K562 (cell line): ENCODE results near the gene SDC1. TPM values are rescaled to one million over a fixed set of nuclear protein-coding genes. Genes with fewer than 3 reads are reported as not detected.

Experiments used
- ATAC-seq: fragments of 200-7000 bp; cut with Tn5 transposase; 3 replicates; pipeline ENCODE4 v1.9.1; 2020; ENCODE audit warnings: moderate library complexity
- BruUV-seq: library from RNA; stranded (reverse); fragments of 400-500 nt; replicated peaks from 2 replicates; lab custom pipeline; 2021; lab: Mats Ljungman, UMichigan
- CTCF ChIA-PET: fragments of 300-600 bp; formaldehyde crosslinking; extraction: SDS; loops from one replicate; lab custom pipeline; 2021; ENCODE audit warnings: low intra/inter-chr PET ratio; lab: Yijun Ruan, JAX
- POLR2A ChIA-PET: fragments of 300-600, 350-650 bp; sonication (Branson Sonifier 250); formaldehyde crosslinking; extraction: SDS; loops from one replicate; lab custom pipeline; 2021; ENCODE audit warnings: antibody characterized with exemption, inconsistent platforms; lab: Yijun Ruan, JAX
- DNase-seq, 4 experiments: peaks; one replicate each; pipeline versions ENCODE4 v3.0.0 to v3.0.0-alpha.2; 2011 to 2018; ENCODE audit warnings: low spot score in 3 of 4, mixed read lengths in 3 of 4; ENCODE audit errors: extremely low read depth in 1 of 4
- FAIRE-seq: peaks from 2 replicates; lab custom pipeline; 2011; peaks lifted over from hg19 to GRCh38; lab: Jason Lieb, UNC
- H2AFZ ChIP-seq: 2 replicates; pipeline ENCODE4 v1.6.0; 2011; ENCODE audit warnings: low read depth, low read length, control low read depth, inconsistent platforms
- H3K27ac ChIP-seq: fragments of 200-600 bp; 3 replicates; pipeline ENCODE4 v1.8.0; 2011; ENCODE audit warnings: low read depth, mild to moderate bottlenecking, control low read depth, inconsistent platforms, low read length, moderate library complexity, mixed read lengths; ENCODE audit errors: extremely low read depth
- H3K27me3 ChIP-seq, 2 experiments: fragments of 300-600 bp in 1 of 2; 2 replicates in 1 of 2; 3 replicates in 1 of 2; pipeline versions ENCODE4 v1.6.0 to v1.8.0; 2011; ENCODE audit warnings: inconsistent platforms in 2 of 2, low read length in 2 of 2, mild to moderate bottlenecking in 1 of 2, mixed read lengths in 1 of 2, moderate library complexity in 1 of 2; ENCODE audit not compliant: control insufficient read depth in 2 of 2, insufficient read depth in 2 of 2
- H3K36me3 ChIP-seq: fragments of 300-600 bp; 3 replicates; pipeline ENCODE4 v1.8.0; 2011; ENCODE audit warnings: mild to moderate bottlenecking, low read length, inconsistent platforms; ENCODE audit not compliant: control insufficient read depth, insufficient read depth
- H3K4me1 ChIP-seq, 2 experiments: fragments of 200-600 bp in 1 of 2; replicated peaks in 1 of 2; 2 replicates in 1 of 2; 3 replicates in 1 of 2; pipeline versions ENCODE4 v1.5.1 to v1.8.0; 2011; ENCODE audit warnings: inconsistent platforms in 2 of 2, low read length in 2 of 2, mild to moderate bottlenecking in 1 of 2, mixed read lengths in 1 of 2, moderate library complexity in 1 of 2; ENCODE audit not compliant: control insufficient read depth in 2 of 2, insufficient read depth in 2 of 2
- H3K4me2 ChIP-seq: 2 replicates; pipeline ENCODE4 v1.6.1; 2011; ENCODE audit warnings: low read length, control low read depth, inconsistent platforms, mixed read lengths; ENCODE audit not compliant: insufficient read depth
- H3K4me3 ChIP-seq: fragments of 200-600 bp; sonication (generic), shearing (Covaris generic); 2 replicates; pipeline ENCODE4 v1.5.1; 2016; ENCODE audit warnings: control low read depth, inconsistent platforms
- H3K79me2 ChIP-seq: fragments of 200-600 bp; 3 replicates; pipeline ENCODE4 v1.8.0; 2011; ENCODE audit warnings: low read length, inconsistent platforms; ENCODE audit not compliant: control insufficient read depth, insufficient read depth
- H3K9ac ChIP-seq, 2 experiments: 2 replicates each; pipeline versions ENCODE4 v1.6.0 to v1.6.1; 2011; ENCODE audit warnings: low read depth in 2 of 2, low read length in 2 of 2, control low read depth in 1 of 2, inconsistent platforms in 1 of 2, mild to moderate bottlenecking in 1 of 2, mixed read lengths in 1 of 2; ENCODE audit not compliant: insufficient read depth in 1 of 2
- H3K9me1 ChIP-seq: one replicate; pipeline ENCODE4 v1.6.0; 2011; ENCODE audit warnings: inconsistent platforms, mild to moderate bottlenecking, low read length, moderate library complexity; ENCODE audit not compliant: control insufficient read depth, insufficient read depth
- H3K9me3 ChIP-seq: replicated peaks from 2 replicates; pipeline ENCODE4 v1.5.1; 2011; ENCODE audit warnings: low read depth, low read length, inconsistent platforms; ENCODE audit not compliant: control insufficient read depth, insufficient read depth
- H4K20me1 ChIP-seq: replicated peaks from 2 replicates; pipeline ENCODE4 v1.6.1; 2011; ENCODE audit warnings: low read length, inconsistent platforms, mixed read lengths; ENCODE audit not compliant: control insufficient read depth, insufficient read depth
- ATF7 ChIP-seq: fragments of 450-650 bp; IDR thresholded peaks from 2 replicates; pipeline ENCODE4 v1.7.1; 2014; ENCODE audit warnings: mild to moderate bottlenecking, moderate library complexity
- CC2D1A ChIP-seq: fragments of 450-650 bp; IDR thresholded peaks from 2 replicates; pipeline ENCODE4 v1.6.1; 2017; ENCODE audit warnings: mild to moderate bottlenecking
- FIP1L1 ChIP-seq: fragments of 200-400 bp; formaldehyde crosslinking; IDR thresholded peaks from 2 replicates; pipeline ENCODE4 v1.6.1; 2018; ENCODE audit warnings: mild to moderate bottlenecking, low read depth, low read length; ENCODE audit not compliant: poor library complexity, severe bottlenecking
- MAFF ChIP-seq: IDR thresholded peaks from 2 replicates; pipeline ENCODE4 v1.6.1; 2012; ENCODE audit warnings: low read length, improper control_type of control experiment
- SRSF7 ChIP-seq: fragments of 200-400 bp; formaldehyde crosslinking; optimal IDR thresholded peaks from 2 replicates; pipeline ENCODE3; 2017; ENCODE audit warnings: mild to moderate bottlenecking, low read depth, low read length
- WGBS: fragments of 100-300 bp; shearing (Covaris generic); methylation state at CpG from one replicate; pipeline ENCODE4 v1.1.6; 2016; ENCODE audit warnings: low coverage, mixed read lengths; ENCODE audit not compliant: insufficient coverage; ENCODE audit errors: missing lambda C conversion rate; 5-methylcytosine and 5-hydroxymethylcytosine counted together
- in situ Hi-C: fragments of 300-500 bp; cut with MboI; formaldehyde crosslinking; loops from 4 replicates; pipeline ENCODE4 v1.15.0; 2018; ENCODE audit warnings: inconsistent platforms, mixed read lengths
- intact Hi-C: fragments of 100-400 bp; cut with micrococcal nuclease; formaldehyde crosslinking; loops from 2 replicates; pipeline ENCODE4 v1.14.2; 2022
- polyA plus RNA-seq, 8 experiments: library from polyadenylated mRNA; depleted of rRNA in 4 of 8; stranded (reverse) in 5 of 8; unstranded in 3 of 8; fragments of >200 nt; fragmentation: Nextera tagmentation in 2 of 8; fragmentation: Illumina TruSeq in 1 of 8; extraction: Ambion mirVana in 2 of 8; extraction: Trizol in 1 of 8; gene quantifications; 2 replicates each; pipeline versions ENCODE4 v1.2.1 to v1.2.3, GENCODE V29; 2011 to 2014; ENCODE audit warnings: inconsistent platforms in 1 of 8, missing spikeins in 1 of 8
- total RNA-seq, 7 experiments: library from RNA; depleted of rRNA in 6 of 7; stranded (reverse); fragments of >200 nt in 6 of 7; fragmentation: Illumina TruSeq in 2 of 7; extraction: Trizol in 2 of 7; gene quantifications; 2 replicates each; pipeline versions ENCODE4 v1.2.1 to v1.2.3, GENCODE V29; 2011 to 2021; ENCODE audit warnings: low replicate concordance in 1 of 7
- TF ChIP-seq, protein P1 (sequence below): fragments of 450-650 bp; IDR thresholded peaks from 2 replicates; pipeline ENCODE4 v1.6.1; 2017; ENCODE audit warnings: antibody characterized with exemption, mild to moderate bottlenecking
- TF ChIP-seq, protein P2 (sequence below): fragments of 450-650 bp; conservative IDR thresholded peaks from 2 replicates; pipeline ENCODE4 v1.6.1; 2016; ENCODE audit warnings: missing genetic modification characterization, low read depth, mild to moderate bottlenecking, control low read depth, missing compliant biosample characterization

The SDC1 gene
- total and polyA plus RNA-seq, 9 of the 15 experiments (the other 6 are each of a cell fraction or from before 2014, with no cell fraction given), result 0.06 to 2.7 (median 0.49) TPM

DNA sequence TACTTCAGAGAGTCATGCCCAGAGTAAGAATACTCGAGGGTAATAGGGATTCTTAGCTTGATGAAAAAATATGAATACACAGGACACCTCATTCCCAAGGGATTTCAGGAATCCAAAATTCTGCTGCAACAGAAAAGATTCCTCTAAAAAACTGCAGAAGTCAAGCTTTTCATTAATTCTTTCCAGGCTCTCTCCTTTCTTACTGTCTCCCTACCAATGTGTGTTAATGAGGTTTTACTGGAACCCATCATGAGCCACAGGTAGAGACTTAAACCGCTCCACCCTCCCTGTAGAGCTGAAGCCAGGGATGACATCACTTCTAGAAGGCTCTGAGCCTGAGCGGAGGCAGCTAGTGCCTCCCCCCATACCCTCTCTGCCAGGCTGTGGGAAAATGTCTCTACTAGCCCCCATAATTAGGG lies 3.4 kb downstream of the SDC1 start:
- no peaks in the 10 kb centered on the region for H4K20me1 ChIP-seq
- 0% methylated on average over 3 of the region's 3 CpGs for WGBS
- H3K79me2 ChIP-seq, result no peaks in the 10 kb centered on the region
- no peak overlapping the region for H2AFZ ChIP-seq
- H3K9ac ChIP-seq, result no peak overlapping the region
- FAIRE-seq (no peak), ATAC-seq (no peak), DNase-seq (no peak)
- peaks cover 0 to 33% of the 10 kb centered on the region in 2 experiments; a peak in 2 of 5 replicates for H3K4me1 ChIP-seq
- intact Hi-C loops (no loop called here), in situ Hi-C loops (loop anchor here (10.0 kb wide), 1 partner anchor 87 kb away; no protein-coding TSS in a partner anchor)
- ChIA-PET POLR2A (interaction anchor here (1.2 to 1.6 kb wide), 2 partner anchors 10 to 13 kb away, joined by 3 to 4 read pairs; no protein-coding TSS in a partner anchor), CTCF (no interaction called here)
- BruUV-seq, result no TSS peak
- H3K9me3 ChIP-seq, result no peaks in the 10 kb centered on the region
- H3K36me3 ChIP-seq, result no peaks in the 10 kb centered on the region
- no peak overlapping the region for H3K27ac ChIP-seq
- no peak for TF ChIP-seq FIP1L1
- TF ChIP-seq ATF7, result 0 out of 2 replicates have a peak, but pooled peaks have one; percentile 22
- H3K9me1 ChIP-seq, result no peaks in the 10 kb centered on the region
- H3K27me3 ChIP-seq, result peaks cover 15 to 64% of the 10 kb centered on the region in 2 experiments; a peak in 3 of 5 replicates
- no peak overlapping the region for H3K4me3 ChIP-seq
- H3K4me2 ChIP-seq, result no peak overlapping the region

DNA sequence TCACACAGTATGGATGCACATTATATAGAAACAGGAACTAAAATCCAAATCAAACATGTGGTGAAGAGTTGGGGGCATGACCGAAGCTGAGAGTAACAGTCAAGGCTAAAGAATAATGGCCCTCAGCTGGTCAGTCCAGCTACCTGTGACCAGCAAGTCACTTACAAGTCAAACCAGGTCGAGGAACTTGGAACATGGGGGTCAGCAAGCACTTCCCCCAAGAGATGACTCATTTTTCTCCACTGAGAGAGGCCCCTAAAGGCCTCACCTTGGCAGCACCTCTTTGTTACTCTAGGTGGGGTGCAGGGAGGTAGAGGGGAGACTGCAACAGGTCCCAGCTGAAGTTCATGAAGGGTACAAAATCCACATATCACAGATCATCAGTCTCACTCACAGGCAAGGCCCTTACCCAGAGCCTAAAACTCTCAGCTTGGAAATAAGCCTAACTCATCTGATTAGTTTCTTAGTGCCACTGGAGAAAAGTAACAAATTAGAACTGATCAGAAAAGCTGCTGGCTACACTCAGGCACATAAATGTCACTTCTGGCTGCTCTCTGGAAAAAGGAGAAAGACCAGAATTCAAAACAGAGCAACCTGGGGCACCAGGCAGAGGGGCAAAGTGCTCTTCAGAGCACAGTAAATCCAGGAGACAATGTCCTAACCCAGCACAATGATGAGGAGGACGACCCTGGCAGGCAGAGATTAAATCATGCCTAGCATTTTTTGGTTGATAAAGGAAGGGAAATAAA lies 4.0 kb downstream of the SDC1 start:
- no peak overlapping the region for H3K27ac ChIP-seq
- no peak overlapping the region for H3K4me3 ChIP-seq
- H2AFZ ChIP-seq, result no peak overlapping the region
- ATAC-seq, result no peak
- peaks cover 0 to 36% of the 10 kb centered on the region in 2 experiments; a peak in 2 of 5 replicates for H3K4me1 ChIP-seq
- TF ChIP-seq, protein P1, sequence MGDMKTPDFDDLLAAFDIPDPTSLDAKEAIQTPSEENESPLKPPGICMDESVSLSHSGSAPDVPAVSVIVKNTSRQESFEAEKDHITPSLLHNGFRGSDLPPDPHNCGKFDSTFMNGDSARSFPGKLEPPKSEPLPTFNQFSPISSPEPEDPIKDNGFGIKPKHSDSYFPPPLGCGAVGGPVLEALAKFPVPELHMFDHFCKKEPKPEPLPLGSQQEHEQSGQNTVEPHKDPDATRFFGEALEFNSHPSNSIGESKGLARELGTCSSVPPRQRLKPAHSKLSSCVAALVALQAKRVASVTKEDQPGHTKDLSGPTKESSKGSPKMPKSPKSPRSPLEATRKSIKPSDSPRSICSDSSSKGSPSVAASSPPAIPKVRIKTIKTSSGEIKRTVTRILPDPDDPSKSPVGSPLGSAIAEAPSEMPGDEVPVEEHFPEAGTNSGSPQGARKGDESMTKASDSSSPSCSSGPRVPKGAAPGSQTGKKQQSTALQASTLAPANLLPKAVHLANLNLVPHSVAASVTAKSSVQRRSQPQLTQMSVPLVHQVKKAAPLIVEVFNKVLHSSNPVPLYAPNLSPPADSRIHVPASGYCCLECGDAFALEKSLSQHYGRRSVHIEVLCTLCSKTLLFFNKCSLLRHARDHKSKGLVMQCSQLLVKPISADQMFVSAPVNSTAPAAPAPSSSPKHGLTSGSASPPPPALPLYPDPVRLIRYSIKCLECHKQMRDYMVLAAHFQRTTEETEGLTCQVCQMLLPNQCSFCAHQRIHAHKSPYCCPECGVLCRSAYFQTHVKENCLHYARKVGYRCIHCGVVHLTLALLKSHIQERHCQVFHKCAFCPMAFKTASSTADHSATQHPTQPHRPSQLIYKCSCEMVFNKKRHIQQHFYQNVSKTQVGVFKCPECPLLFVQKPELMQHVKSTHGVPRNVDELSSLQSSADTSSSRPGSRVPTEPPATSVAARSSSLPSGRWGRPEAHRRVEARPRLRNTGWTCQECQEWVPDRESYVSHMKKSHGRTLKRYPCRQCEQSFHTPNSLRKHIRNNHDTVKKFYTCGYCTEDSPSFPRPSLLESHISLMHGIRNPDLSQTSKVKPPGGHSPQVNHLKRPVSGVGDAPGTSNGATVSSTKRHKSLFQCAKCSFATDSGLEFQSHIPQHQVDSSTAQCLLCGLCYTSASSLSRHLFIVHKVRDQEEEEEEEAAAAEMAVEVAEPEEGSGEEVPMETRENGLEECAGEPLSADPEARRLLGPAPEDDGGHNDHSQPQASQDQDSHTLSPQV, result no peak
- TF ChIP-seq SRSF7, result no peak
- TF ChIP-seq CC2D1A, result no peak
- TF ChIP-seq, protein P2, sequence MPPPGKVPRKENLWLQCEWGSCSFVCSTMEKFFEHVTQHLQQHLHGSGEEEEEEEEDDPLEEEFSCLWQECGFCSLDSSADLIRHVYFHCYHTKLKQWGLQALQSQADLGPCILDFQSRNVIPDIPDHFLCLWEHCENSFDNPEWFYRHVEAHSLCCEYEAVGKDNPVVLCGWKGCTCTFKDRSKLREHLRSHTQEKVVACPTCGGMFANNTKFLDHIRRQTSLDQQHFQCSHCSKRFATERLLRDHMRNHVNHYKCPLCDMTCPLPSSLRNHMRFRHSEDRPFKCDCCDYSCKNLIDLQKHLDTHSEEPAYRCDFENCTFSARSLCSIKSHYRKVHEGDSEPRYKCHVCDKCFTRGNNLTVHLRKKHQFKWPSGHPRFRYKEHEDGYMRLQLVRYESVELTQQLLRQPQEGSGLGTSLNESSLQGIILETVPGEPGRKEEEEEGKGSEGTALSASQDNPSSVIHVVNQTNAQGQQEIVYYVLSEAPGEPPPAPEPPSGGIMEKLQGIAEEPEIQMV (tag), result no peak
- TF ChIP-seq MAFF, result no peak
- TF ChIP-seq, all 486 proteins: peak for 0
- 4% methylated on average over 3 of the region's 3 CpGs for WGBS
- Histone ChIP-seq H3K36me3 (no peaks in the 10 kb centered on the region), H3K9ac (no peak overlapping the region), H3K79me2 (no peaks in the 10 kb centered on the region), H3K9me3 (no peaks in the 10 kb centered on the region), H4K20me1 (no peaks in the 10 kb centered on the region), H3K4me2 (no peak overlapping the region), H3K9me1 (no peaks in the 10 kb centered on the region), H3K27me3 (peaks cover 15 to 63% of the 10 kb centered on the region in 2 experiments; a peak in 3 of 5 replicates)
- CTCF ChIA-PET, result no interaction called here
- DNase-seq (no peak), FAIRE-seq (no peak)
- intact Hi-C loops (no loop called here), in situ Hi-C loops (loop anchor here (10.0 kb wide), 1 partner anchor 86 kb away; no protein-coding TSS in a partner anchor)
- BruUV-seq, result no TSS peak
- POLR2A ChIA-PET, result interaction anchor here (0.7 to 1.6 kb wide), 4 partner anchors 9 to 798 kb away, joined by 3 to 4 read pairs (median 4); no protein-coding TSS in a partner anchor
